HG03196 (cell line): ENCODE results near the gene EPHA6.
"Not testable (repeated sequence)": the region's sequence is repeated elsewhere in the genome, so short reads cannot be mapped to it uniquely, and the experiment has no call there.

Experiments
- ATAC-seq: cut with Tn5 transposase; IDR thresholded peaks from one replicate; pipeline ENCODE4 v1.9.1; 2021; ENCODE audit not compliant: unreplicated experiment

Gene EPHA6

DNA sequence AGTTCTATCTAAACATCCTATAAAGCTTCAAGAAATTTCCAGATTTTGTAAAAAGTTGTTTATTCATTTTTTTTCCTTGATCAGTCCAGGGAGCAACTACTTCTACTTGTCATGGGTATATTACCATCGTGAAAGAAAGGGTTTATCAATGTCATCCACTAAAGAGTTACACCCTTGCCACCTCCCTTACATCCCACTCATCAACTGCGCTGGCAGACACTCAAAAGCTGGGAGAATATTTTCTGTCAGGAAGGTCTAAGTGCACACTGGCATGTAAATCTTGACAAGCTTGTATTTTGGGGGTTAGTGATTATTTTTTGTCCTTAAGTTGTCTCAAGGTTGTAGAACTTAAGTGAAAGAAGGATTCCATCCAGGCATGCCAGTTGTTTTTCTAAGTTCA is 761.8 kb downstream of the EPHA6 start:
- ATAC-seq, result no peak

GRCh38 chr3:97579365-97579764 is 765.0 kb downstream of the EPHA6 start:
- ATAC-seq, result no peak

DNA sequence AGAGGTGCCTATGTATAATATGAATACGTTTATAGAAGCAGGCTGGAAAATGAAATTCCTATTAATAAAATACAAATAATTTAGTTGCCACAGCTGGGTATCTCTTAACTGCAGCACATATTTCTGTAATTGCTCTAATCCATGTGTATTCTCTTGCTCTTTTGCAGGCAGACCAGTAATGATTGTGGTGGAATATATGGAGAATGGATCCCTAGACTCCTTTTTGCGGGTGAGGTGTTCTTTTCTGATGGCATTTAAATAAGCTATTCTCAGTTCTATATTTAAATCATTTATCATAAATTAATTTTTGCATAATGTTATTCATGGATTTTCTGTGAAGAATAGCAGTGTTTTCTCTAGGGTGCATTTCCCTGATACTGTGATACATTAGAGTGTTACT is 796.2 kb downstream of the EPHA6 start:
- ATAC-seq, result no peak

DNA sequence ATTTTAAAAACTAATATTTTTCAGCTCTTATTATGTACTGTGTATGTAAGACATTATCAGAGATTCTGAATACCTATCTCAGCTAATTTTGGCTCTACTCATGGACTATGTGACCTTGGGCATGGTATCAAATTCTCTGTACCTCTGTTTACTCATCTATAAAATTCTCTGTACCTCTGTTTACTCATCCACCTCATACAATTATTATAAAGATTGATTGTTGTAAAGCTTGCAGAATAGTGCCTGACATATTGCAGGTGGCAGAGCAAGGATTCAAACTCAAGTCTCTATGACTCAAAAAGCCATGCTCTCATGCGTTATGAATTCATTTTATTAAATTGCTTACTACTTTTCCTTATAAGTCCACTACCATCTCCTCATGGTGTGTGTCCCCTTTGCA is 798.2 kb downstream of the EPHA6 start:
- ATAC-seq, result no peak

DNA sequence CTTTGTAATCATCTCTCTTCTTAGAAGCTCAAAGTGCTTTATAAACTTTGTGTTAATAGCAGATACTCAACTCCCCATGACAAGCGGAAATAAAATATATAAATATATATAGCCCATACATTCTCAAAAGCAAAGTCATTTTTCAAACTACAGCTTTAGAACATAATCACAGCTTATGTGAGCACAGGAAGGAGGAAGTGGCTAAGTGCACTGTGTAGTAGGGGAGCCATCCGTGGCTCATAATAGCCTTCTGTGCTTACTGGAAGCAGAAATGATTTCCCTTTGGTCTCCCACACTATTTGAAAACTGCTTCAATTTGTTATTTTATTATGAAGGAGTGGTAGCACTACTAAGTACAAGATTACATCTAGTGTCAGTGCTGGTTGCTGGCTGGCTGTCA is 798.7 kb downstream of the EPHA6 start:
- ATAC-seq, result no peak

DNA sequence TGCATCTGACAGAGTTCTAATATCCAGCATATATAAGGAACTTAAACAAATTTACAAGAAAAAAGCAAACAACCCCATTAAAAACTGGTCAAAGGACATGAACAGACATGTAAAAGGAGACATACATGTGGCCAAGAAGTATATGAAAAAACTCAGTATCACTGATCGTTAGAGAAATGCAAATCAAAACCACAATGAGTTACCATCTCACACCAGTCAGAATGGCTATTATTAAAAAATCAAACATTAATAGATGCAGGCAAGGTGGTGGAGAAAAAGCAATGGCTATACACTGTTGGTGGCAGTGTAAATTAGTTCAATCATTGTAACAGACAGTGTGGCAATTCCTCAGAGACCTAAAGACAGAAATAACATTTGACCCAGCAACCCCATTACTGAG is 806.1 kb downstream of the EPHA6 start:
- ATAC-seq, result not testable (repeated sequence)

GRCh38 chr3:97636465-97636864 is 822.1 kb downstream of the EPHA6 start:
- ATAC-seq, result no peak

GRCh38 chr3:97646932-97647331 is 832.5 kb downstream of the EPHA6 start:
- no peak for ATAC-seq

DNA sequence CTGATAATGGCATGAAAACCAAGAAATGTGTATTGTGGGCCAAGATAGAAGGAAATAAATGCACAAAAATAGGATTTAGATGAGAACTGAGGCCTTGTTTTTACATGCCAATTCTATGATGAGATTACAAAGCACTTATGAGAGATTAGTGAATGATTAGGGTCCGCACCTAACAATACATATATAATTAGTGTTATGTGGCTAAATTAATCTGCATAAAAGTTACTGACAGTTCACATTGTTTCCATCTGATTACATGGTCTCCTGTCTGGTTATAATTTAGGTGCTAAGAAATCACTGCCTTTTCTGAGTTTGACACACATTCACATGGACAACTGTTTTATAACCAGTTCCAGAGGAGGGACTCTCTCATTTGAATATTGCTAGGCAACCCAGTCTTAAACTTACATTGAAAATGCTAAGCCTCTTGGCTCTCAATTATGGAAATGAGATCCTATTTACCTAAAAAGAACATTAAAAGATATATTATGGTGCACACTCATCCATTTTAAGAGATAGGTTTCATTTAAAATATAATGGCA is 833.1 kb downstream of the EPHA6 start:
- no peak for ATAC-seq

DNA sequence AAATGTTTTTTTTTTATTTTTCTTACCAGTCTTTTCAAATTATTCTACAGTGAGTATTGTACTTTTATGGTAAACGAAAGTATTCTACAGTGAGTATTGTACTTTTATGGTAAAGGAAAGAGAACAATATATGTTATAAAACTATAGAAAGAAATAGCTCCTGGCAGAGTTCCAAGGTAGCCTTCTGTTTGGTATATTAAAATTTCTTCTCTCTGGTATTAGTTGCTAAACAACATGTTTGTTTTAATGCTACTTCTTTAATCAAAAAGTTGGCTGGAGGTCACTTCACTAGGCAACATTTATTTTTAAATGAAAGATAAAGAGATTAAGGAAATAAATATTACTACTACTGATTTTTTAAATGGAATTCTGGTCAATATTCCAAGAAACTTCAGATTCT is 841.6 kb downstream of the EPHA6 start:
- no peak for ATAC-seq

- no peak for ATAC-seq
These were observed 842.2 kb downstream of the EPHA6 start for GRCh38 chr3:97656638-97657037.

DNA sequence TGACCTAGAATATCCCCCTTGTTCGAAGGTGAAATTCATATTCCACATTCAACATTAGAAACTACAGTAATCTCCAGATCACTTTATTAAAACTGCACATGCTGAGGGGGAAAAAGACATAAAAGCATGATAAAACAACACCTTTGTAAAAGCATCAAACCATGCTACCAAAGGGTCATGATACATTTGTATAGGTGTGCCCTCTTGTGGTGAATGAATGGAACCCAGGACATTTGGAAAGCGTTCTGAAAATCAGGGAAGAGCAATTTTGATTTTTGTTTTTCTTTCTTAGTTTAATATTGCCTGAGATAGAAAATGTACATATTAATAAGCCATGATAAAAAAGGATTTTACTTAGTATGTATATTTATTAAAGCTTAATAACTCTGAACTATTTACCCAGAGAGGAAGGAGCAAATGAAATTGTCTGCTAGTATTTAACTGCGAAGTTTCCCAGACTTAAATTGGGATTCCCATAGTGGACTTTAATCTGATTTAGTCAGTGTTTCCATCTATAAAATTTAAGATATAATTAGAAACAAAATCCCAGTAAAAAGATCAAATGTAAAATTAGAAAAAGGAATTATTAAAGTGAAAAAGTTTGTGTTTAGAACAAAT is 844.4 kb downstream of the EPHA6 start:
- ATAC-seq, result no peak

- ATAC-seq, result no peak
These were observed 847.9 kb downstream of the EPHA6 start for GRCh38 chr3:97662264-97662663.

DNA sequence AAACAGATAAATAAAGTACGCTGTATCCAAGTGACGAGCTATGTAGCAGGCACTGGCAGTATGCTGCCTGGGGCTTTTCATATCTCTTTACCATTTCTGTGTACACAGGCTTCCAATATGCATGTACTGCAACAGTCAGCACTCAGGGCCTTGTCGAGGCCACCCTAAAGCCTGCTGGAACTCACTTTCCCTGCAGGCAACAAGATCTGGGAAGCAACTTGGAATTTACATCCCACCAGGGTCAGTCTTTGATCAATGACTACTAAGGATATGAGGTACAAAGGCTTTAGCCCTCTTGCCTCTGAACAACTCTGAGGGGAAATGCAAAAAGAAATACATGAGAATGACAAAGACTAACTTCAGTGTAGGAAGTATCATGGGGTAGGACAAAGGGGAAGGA is 848.4 kb downstream of the EPHA6 start:
- no peak for ATAC-seq

- ATAC-seq, result no peak
These were observed 851.5 kb downstream of the EPHA6 start for GRCh38 chr3:97665896-97666295.

- no peak for ATAC-seq
These were observed 856.6 kb downstream of the EPHA6 start for GRCh38 chr3:97670952-97671351.

DNA sequence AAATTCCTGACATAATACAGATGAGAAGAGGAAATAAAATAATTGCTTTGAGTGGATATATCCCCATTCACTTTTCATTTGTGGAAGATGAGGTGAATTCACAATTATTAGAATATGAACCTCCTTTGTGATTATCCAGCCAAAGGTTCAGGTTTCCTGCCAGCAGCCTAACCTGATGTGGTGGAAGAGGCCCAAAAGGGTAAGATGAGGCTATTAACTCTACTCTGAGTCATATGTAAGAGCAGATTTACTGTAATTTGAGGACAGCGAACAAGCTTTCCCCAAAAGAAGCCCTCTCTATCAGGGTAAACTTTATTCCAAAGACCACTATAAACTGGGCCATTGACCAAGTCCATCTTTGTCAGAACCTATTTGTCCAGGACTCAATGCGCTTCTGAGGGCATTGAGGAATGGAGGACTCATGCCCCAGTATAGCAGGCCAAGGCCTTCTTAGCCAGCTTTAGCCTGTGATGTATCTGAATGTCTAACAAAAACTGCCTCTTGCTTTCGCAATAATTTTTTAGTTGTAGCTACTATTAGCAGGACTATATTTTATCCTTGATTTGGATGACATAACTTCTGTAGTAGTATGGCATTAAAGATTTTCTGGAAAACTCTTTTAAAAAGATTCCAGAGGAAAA is 859.1 kb downstream of the EPHA6 start:
- ATAC-seq, result no peak

DNA sequence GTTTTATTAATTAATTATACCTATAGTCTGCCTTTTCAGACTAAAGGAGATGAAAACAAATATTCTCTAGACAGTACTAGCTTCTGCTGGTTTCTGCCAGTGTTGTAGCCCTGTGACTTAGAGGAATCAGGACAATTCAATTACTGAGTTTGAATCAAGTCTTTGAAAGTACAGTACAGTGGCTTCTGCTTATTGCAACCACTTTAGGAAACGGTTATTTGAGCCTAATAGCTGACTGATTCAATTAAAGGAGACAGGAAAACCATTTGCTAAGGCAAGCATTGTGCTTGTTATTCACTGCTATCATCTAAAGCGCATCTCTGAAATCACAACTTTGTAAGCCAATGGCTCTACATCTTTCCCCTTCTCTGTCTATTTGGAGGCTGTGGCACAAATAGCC is 860.1 kb downstream of the EPHA6 start:
- no peak for ATAC-seq

GRCh38 chr3:97680210-97680609 is 865.8 kb downstream of the EPHA6 start:
- ATAC-seq, result no peak

DNA sequence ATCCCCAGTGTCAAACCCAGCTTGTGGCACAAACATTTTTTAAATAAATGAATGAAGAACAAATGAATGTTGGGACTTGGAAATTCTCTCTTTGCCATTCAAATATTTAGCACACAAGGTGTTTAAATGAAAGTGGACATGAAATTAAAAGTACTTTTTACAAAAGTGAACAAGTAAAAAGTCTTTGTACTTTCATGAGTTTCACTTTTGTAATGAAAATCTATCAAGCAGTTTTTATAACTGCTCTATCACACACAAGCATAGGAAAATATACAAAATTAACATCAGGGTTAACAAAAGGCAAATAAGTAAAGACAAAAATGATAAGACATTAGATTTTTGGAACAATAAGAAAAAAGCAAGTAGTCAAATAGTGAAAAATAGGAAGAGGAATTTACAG is 866.3 kb downstream of the EPHA6 start:
- no peak for ATAC-seq

DNA sequence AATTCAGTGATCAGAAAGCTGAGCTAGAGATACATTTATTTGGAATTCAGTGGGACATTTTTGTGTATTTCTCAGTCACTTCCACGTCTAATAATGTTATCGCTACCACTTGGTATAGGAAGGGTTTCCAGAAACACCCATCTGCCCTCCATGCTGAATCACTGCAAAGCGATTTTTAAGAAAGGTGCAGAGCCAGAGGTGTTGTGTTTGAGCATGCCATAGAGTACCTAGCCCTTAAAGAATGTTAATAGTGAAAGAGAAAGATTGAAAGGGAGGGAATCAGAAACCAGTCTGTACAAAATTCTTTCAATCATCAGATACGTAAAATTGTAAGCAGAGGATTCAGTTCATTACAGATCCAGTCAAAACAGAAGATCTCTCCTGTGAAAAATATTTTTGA is 870.1 kb downstream of the EPHA6 start:
- no peak for ATAC-seq

GRCh38 chr3:97686258-97686657 is 871.9 kb downstream of the EPHA6 start:
- ATAC-seq, result no peak

DNA sequence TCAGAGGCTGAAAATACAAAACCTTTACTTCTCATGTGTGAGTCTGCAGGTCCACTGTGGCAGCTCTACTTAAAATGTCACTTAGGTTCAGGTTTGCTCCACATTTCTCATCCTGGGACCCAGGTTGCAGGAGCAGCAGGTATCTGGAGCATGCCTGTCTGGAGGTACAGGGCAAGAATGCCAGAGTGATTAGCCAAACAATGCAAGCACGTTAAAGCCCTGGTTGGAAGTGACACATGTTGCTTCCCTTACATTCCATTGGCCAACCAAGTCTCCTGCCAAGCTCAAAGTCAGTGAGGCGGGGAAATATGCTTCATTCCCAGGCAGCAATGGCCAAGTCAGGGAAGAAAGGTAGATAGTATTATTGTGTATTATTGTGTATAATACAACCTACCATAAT is 873.3 kb downstream of the EPHA6 start:
- ATAC-seq, result no peak
